Suprapubic skin (tissue), 4 donors: Measurements from ENCODE around the gene CACNB4.

Source experiments
- POLR2A ChIP-seq, 2 donors: fragments of 450-650 bp; IDR thresholded peaks; one replicate each; pipeline ENCODE4 v1.6.1; 2017; ENCODE audit warnings: antibody characterized with exemption in 2 of 2, mild to moderate bottlenecking in 2 of 2, moderate library complexity in 2 of 2
- POLR2AphosphoS5 ChIP-seq, 3 donors: sonication (generic); formaldehyde crosslinking; IDR thresholded peaks; one replicate each; pipeline ENCODE4 v1.6.1; 2017; ENCODE audit warnings: antibody characterized with exemption in 3 of 3
- TF ChIP-seq, protein P1 (sequence below), 2 donors: fragments of 200-600 bp in 1 of 2; fragments of 450-650 bp in 1 of 2; sonication (generic) in 1 of 2; IDR thresholded peaks; one replicate each; pipeline ENCODE4 v1.5.1; 2016 to 2019; ENCODE audit warnings: antibody characterized with exemption in 2 of 2, mild to moderate bottlenecking in 1 of 2, moderate library complexity in 1 of 2

DNA sequence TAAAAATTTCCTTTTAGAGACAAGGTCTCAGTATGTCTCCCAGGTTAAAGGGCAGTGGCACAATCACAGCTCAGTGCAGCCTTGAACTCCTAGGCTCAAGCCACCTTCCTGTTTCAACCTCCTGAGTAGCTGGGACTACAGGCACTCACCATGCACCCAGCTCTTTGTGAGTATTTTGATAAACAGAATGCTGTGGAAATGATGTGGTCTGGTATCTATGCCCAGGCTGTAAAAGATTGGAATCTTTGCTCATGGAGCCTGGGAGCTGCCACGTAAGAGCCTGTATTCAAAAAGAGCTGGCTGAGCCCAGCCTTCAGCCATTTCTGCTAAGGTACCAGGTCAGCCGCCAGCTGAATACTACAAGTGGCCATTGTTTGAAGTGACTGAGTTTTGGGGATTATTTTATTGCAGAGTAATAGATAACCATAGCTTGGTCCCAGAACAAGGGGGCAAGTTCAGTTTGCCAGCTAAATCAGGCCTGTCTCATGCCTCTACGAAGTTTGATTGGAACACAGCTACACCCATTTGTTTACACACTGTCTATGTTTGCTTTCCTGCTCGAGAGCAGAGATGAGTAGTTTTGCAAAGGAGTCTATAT is 249.3 kb downstream of the CACNB4 start:
- TF ChIP-seq, protein P1, sequence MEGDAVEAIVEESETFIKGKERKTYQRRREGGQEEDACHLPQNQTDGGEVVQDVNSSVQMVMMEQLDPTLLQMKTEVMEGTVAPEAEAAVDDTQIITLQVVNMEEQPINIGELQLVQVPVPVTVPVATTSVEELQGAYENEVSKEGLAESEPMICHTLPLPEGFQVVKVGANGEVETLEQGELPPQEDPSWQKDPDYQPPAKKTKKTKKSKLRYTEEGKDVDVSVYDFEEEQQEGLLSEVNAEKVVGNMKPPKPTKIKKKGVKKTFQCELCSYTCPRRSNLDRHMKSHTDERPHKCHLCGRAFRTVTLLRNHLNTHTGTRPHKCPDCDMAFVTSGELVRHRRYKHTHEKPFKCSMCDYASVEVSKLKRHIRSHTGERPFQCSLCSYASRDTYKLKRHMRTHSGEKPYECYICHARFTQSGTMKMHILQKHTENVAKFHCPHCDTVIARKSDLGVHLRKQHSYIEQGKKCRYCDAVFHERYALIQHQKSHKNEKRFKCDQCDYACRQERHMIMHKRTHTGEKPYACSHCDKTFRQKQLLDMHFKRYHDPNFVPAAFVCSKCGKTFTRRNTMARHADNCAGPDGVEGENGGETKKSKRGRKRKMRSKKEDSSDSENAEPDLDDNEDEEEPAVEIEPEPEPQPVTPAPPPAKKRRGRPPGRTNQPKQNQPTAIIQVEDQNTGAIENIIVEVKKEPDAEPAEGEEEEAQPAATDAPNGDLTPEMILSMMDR (IDR thresholded peaks at IDR 0.05), result no peak
- TF ChIP-seq POLR2A (IDR thresholded peaks at IDR 0.05), result no peak
- no peak for TF ChIP-seq POLR2AphosphoS5 (IDR thresholded peaks at IDR 0.05)
